H9 (cell line): ENCODE measurements around the gene SLC30A1. TPM values are rescaled to one million over a fixed set of nuclear protein-coding genes. Genes with fewer than 3 reads are reported as not detected.

Experiments used
- DNase-seq: peaks from one replicate; pipeline ENCODE4 v3.0.0-alpha.2; 2017
- H2AFZ ChIP-seq: one replicate; pipeline ENCODE4 v1.6.1; 2013; ENCODE audit warnings: mild to moderate bottlenecking, low read length, control low read depth, moderate library complexity
- H2AK5ac ChIP-seq: 2 replicates; pipeline ENCODE4 v1.6.1; 2013; ENCODE audit warnings: low read length, control low read depth, mixed read lengths; ENCODE audit not compliant: insufficient read length
- H2BK120ac ChIP-seq: one replicate; pipeline ENCODE4 v1.6.1; 2013; ENCODE audit warnings: low read depth, mild to moderate bottlenecking, low read length, control low read depth, inconsistent platforms; ENCODE audit not compliant: poor library complexity, severe bottlenecking
- H2BK12ac ChIP-seq: 2 replicates; pipeline ENCODE4 v1.6.1; 2013; ENCODE audit warnings: low read length, control low read depth, mixed read lengths, low read depth; ENCODE audit not compliant: insufficient read length
- H2BK15ac ChIP-seq: 2 replicates; pipeline ENCODE4 v1.6.1; 2013; ENCODE audit warnings: low read depth, low read length, control low read depth
- H2BK20ac ChIP-seq: one replicate; pipeline ENCODE4 v1.6.1; 2013; ENCODE audit warnings: low read depth, mild to moderate bottlenecking, low read length, control low read depth, inconsistent platforms; ENCODE audit not compliant: poor library complexity, severe bottlenecking
- H2BK5ac ChIP-seq: 2 replicates; pipeline ENCODE4 v1.6.1; 2013; ENCODE audit warnings: low read length, control low read depth, mixed read lengths; ENCODE audit not compliant: insufficient read length
- H3K14ac ChIP-seq: 2 replicates; pipeline ENCODE4 v1.6.1; 2013; ENCODE audit warnings: low read length, control low read depth; ENCODE audit not compliant: insufficient read depth
- H3K18ac ChIP-seq: 2 replicates; pipeline ENCODE4 v1.6.1; 2013; ENCODE audit warnings: low read depth, mild to moderate bottlenecking, mixed read lengths, low read length, control low read depth; ENCODE audit not compliant: insufficient read length
- H3K23ac ChIP-seq: 2 replicates; pipeline ENCODE4 v1.6.1; 2013; ENCODE audit warnings: low read length, control low read depth, mixed read lengths, low read depth; ENCODE audit not compliant: insufficient read length
- H3K23me2 ChIP-seq: 2 replicates; pipeline ENCODE4 v1.6.1; 2013; ENCODE audit warnings: low read depth, mild to moderate bottlenecking, mixed read lengths, low read length, control low read depth; ENCODE audit not compliant: insufficient read length, poor library complexity, severe bottlenecking
- H3K27ac ChIP-seq: 2 replicates; pipeline ENCODE4 v1.5.1; 2013; ENCODE audit warnings: low read length, control low read depth, mixed read lengths, low read depth; ENCODE audit not compliant: insufficient read length
- H3K27me3 ChIP-seq: 2 replicates; pipeline ENCODE4 v1.6.1; 2013; ENCODE audit warnings: low read length, control low read depth, inconsistent platforms; ENCODE audit not compliant: insufficient read depth
- H3K4ac ChIP-seq: 2 replicates; pipeline ENCODE4 v1.6.1; 2013; ENCODE audit warnings: low read depth, mild to moderate bottlenecking, control low read depth, inconsistent platforms, low read length, moderate library complexity
- H3K4me1 ChIP-seq: 2 replicates; pipeline ENCODE4 v1.6.1; 2013; ENCODE audit warnings: low read length, control low read depth, inconsistent platforms; ENCODE audit not compliant: insufficient read depth
- H3K4me2 ChIP-seq: 2 replicates; pipeline ENCODE4 v1.6.1; 2013; ENCODE audit warnings: low read length, control low read depth, mixed read lengths; ENCODE audit not compliant: insufficient read length, insufficient read depth
- H3K56ac ChIP-seq: 2 replicates; pipeline ENCODE4 v1.6.1; 2013; ENCODE audit warnings: low read depth, mild to moderate bottlenecking, mixed read lengths, low read length, control low read depth; ENCODE audit not compliant: insufficient read length
- H3K79me1 ChIP-seq: 2 replicates; pipeline ENCODE4 v1.6.1; 2013; ENCODE audit warnings: low read depth, mild to moderate bottlenecking, moderate library complexity, low read length, control low read depth, inconsistent platforms; ENCODE audit not compliant: insufficient read depth, poor library complexity, severe bottlenecking
- H3K79me2 ChIP-seq: 2 replicates; pipeline ENCODE4 v1.6.1; 2013; ENCODE audit warnings: low read length, control low read depth, inconsistent platforms; ENCODE audit not compliant: insufficient read depth
- H3K9ac ChIP-seq: 2 replicates; pipeline ENCODE4 v1.6.1; 2013; ENCODE audit warnings: low read length, control low read depth, mixed read lengths; ENCODE audit not compliant: insufficient read length; ENCODE audit errors: extremely low read depth
- H3K9me3 ChIP-seq: one replicate; pipeline ENCODE4 v1.6.1; 2013; ENCODE audit warnings: low read depth, low read length, inconsistent platforms; ENCODE audit not compliant: control insufficient read depth
- H3T11ph ChIP-seq: one replicate; pipeline ENCODE4 v1.6.1; 2013; ENCODE audit warnings: mild to moderate bottlenecking, low read length, control low read depth, inconsistent platforms
- H4K20me1 ChIP-seq: one replicate; pipeline ENCODE4 v1.6.1; 2013; ENCODE audit not compliant: control insufficient read depth, insufficient read length, insufficient read depth
- H4K5ac ChIP-seq: 2 replicates; pipeline ENCODE4 v1.6.1; 2013; ENCODE audit warnings: low read depth, mild to moderate bottlenecking, mixed read lengths, low read length, control low read depth; ENCODE audit not compliant: insufficient read length
- H4K8ac ChIP-seq: replicated peaks from 2 replicates; pipeline ENCODE4 v1.6.1; 2013; ENCODE audit warnings: low read length, control low read depth, mixed read lengths, low read depth; ENCODE audit not compliant: insufficient read length
- H4K91ac ChIP-seq: 2 replicates; pipeline ENCODE4 v1.6.1; 2013; ENCODE audit warnings: low read depth, mild to moderate bottlenecking, moderate library complexity, mixed read lengths, low read length, control low read depth; ENCODE audit not compliant: insufficient read length
- H3K27ac Mint-ChIP-seq, 3 experiments: 2 replicates in 2 of 3; 3 replicates in 1 of 3; pipeline ENCODE4 v1.8.0; 2020 to 2021; ENCODE audit warnings: mixed read lengths in 3 of 3, mild to moderate bottlenecking in 1 of 3, moderate library complexity in 1 of 3
- H3K27me3 Mint-ChIP-seq: 2 replicates; pipeline ENCODE4 v1.8.0; 2021; ENCODE audit warnings: low read depth, mild to moderate bottlenecking, moderate library complexity, mixed read lengths
- H3K36me3 Mint-ChIP-seq, 3 experiments: 2 replicates in 2 of 3; 3 replicates in 1 of 3; pipeline ENCODE4 v1.8.0; 2020 to 2021; ENCODE audit warnings: low read depth in 3 of 3, mixed read lengths in 3 of 3; ENCODE audit not compliant: insufficient read depth in 1 of 3
- H3K4me1 Mint-ChIP-seq, 2 experiments: 2 replicates each; pipeline ENCODE4 v1.8.0; 2020; ENCODE audit warnings: mixed read lengths in 2 of 2
- H3K4me3 Mint-ChIP-seq, 2 experiments: 2 replicates in 1 of 2; 3 replicates in 1 of 2; pipeline ENCODE4 v1.8.0; 2020 to 2021; ENCODE audit warnings: mild to moderate bottlenecking in 2 of 2, mixed read lengths in 2 of 2, moderate library complexity in 1 of 2
- H3K9me3 Mint-ChIP-seq, 2 experiments: 2 replicates in 1 of 2; 3 replicates in 1 of 2; pipeline ENCODE4 v1.8.0; 2020; ENCODE audit warnings: mild to moderate bottlenecking in 2 of 2, mixed read lengths in 2 of 2, moderate library complexity in 1 of 2
- WGBS: extraction: QIAGEN DNeasy Blood & Tissue Kit; methylation state at CpG from one replicate; pipeline ENCODE4 v1.1.7; 2013; ENCODE audit warnings: missing lambda C conversion rate, low lambda C conversion rate, mixed read lengths; ENCODE audit not compliant: insufficient read length; ENCODE audit errors: extremely low coverage; 5-methylcytosine and 5-hydroxymethylcytosine counted together
- total RNA-seq: library from RNA; stranded (reverse); gene quantifications from 2 replicates; pipeline ENCODE4 v1.2.1, GENCODE V29; 2021
- TF ChIP-seq, protein P1 (sequence below): fragments of 200-600 bp; sonication (generic); conservative IDR thresholded peaks from 3 replicates; pipeline ENCODE4 v1.8.0; 2021; ENCODE audit warnings: antibody characterized with exemption, mild to moderate bottlenecking

The SLC30A1 gene
- total RNA-seq, 1 experiment from 2014 or later: 17.1 TPM

DNA sequence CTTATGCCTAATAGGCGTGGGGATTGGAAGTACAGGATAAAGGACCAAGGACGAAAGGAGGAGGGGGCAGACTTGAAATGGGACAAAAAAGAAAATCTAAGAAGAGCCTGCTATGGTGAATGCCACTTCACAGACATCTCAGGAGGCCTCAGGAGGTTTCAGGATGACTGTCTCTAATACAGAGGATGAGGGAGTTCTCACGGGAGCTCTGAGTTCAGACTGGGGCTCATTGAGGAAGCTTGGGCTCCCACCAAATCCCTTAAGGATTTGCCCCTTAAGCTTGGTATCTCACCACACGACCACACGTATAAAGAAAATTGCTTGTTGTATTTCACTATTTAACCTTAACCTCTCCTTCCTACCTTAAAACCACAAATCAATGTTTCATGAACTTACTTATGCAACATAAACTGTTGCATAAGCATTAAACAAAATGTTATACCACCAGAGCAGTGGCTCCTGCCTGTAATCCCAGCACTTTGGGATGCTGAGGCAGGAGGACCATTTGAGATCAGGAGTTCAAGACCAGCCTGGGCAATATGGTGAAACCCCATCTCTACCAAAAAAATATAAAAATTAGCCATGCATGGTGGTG is 12.4 kb downstream of the SLC30A1 start:
- DNase-seq: no peak
- H4K91ac ChIP-seq: no peak overlapping the region
- H2BK12ac ChIP-seq: no peak overlapping the region
- Mint-ChIP-seq H3K36me3 (no peaks in the 10 kb centered on the region), H3K4me1 (no peaks in the 10 kb centered on the region), H3K27ac (no peak overlapping the region), H3K9me3 (no peaks in the 10 kb centered on the region), H3K4me3 (no peak overlapping the region), H3K27me3 (no peaks in the 10 kb centered on the region)
- no peaks in the 10 kb centered on the region for H4K20me1 ChIP-seq
- H2AK5ac ChIP-seq: no peak overlapping the region
- no peak overlapping the region for H3T11ph ChIP-seq
- no peaks in the 10 kb centered on the region for H3K23me2 ChIP-seq
- no peak overlapping the region for H4K8ac ChIP-seq
- H3K56ac ChIP-seq: no peak overlapping the region
- H2AFZ ChIP-seq: no peak overlapping the region
- no peak overlapping the region for H3K27ac ChIP-seq
- H4K5ac ChIP-seq: no peak overlapping the region
- no peak overlapping the region for H2BK20ac ChIP-seq
- no peaks in the 10 kb centered on the region for H3K27me3 ChIP-seq
- no peak overlapping the region for H3K14ac ChIP-seq
- no peak overlapping the region for H3K4me2 ChIP-seq
- H2BK15ac ChIP-seq: no peak overlapping the region
- no CpG with 5 or more reads among the region's 5 CpGs for WGBS
- no peaks in the 10 kb centered on the region for H3K4me1 ChIP-seq
- H3K79me2 ChIP-seq: no peaks in the 10 kb centered on the region
- no peak overlapping the region for H2BK120ac ChIP-seq
- H3K9me3 ChIP-seq: no peaks in the 10 kb centered on the region
- no peak overlapping the region for H3K9ac ChIP-seq
- no peak overlapping the region for H2BK5ac ChIP-seq
- no peak overlapping the region for H3K4ac ChIP-seq
- no peaks in the 10 kb centered on the region for H3K79me1 ChIP-seq
- no peak overlapping the region for H3K18ac ChIP-seq
- H3K23ac ChIP-seq: no peak overlapping the region
- TF ChIP-seq, protein P1, sequence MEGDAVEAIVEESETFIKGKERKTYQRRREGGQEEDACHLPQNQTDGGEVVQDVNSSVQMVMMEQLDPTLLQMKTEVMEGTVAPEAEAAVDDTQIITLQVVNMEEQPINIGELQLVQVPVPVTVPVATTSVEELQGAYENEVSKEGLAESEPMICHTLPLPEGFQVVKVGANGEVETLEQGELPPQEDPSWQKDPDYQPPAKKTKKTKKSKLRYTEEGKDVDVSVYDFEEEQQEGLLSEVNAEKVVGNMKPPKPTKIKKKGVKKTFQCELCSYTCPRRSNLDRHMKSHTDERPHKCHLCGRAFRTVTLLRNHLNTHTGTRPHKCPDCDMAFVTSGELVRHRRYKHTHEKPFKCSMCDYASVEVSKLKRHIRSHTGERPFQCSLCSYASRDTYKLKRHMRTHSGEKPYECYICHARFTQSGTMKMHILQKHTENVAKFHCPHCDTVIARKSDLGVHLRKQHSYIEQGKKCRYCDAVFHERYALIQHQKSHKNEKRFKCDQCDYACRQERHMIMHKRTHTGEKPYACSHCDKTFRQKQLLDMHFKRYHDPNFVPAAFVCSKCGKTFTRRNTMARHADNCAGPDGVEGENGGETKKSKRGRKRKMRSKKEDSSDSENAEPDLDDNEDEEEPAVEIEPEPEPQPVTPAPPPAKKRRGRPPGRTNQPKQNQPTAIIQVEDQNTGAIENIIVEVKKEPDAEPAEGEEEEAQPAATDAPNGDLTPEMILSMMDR: no peak
